ENCODE data around the gene CAMK2N1.
A peak's percentile ranks its signal among the peaks of the same experiment; 100 is the strongest.

Gene CAMK2N1

GRCh38 chr1:20445956-20446355 is 40.1 kb downstream of the CAMK2N1 start:
- no peak for DNase-seq (ENCODE audit: low read depth in 2 of 2)

- DNase-seq (ENCODE audit: low read depth in 2 of 2), result no peak
These were observed 42.1 kb downstream of the CAMK2N1 start for GRCh38 chr1:20443703-20444586.

- no peak for DNase-seq (ENCODE audit: low read depth in 2 of 2)
These were observed 42.9 kb downstream of the CAMK2N1 start for GRCh38 chr1:20442920-20443625.

- DNase-seq (ENCODE audit: low read depth in 2 of 2), result peak; percentile 18 to 24
These were observed 45.2 kb downstream of the CAMK2N1 start for GRCh38 chr1:20440785-20441200.

- no peak for DNase-seq (ENCODE audit: low read depth in 2 of 2)
These were observed 46.7 kb downstream of the CAMK2N1 start for GRCh38 chr1:20439282-20439681.

- no peak for DNase-seq (ENCODE audit: low read depth in 2 of 2)
These were observed 48.4 kb downstream of the CAMK2N1 start for GRCh38 chr1:20437640-20438039.

- DNase-seq (ENCODE audit: low read depth in 2 of 2), result no peak
These were observed 53.1 kb downstream of the CAMK2N1 start for GRCh38 chr1:20432891-20433290.
